ENCODE results near the gene C1D. TPM values are rescaled to one million over a fixed set of nuclear protein-coding genes. Genes with fewer than 3 reads are reported as not detected.
A peak's percentile ranks its signal among the peaks of the same experiment; 100 is the strongest.

Gene C1D
- total and polyA plus RNA-seq, 2 donors (not counting 1 experiment from before 2014, with no cell fraction given): 21.3 to 63.1 TPM

GRCh38 chr2:68091439-68092034 lies 28.7 kb upstream of the C1D start:
- Histone ChIP-seq H3K4me1 (ENCODE audit: control insufficient read depth, extremely low read depth, insufficient read depth, low read length) (no peaks in the 10 kb centered on the region), H3K27me3 (ENCODE audit: control insufficient read depth, insufficient read depth, low read length) (no peaks in the 10 kb centered on the region), H3K4me3 (replicated peaks in 1 of 4; ENCODE audit: control extremely low read depth in 1 of 4, insufficient read depth in 1 of 4, low read depth in 3 of 4, low read length in 4 of 4) (no peak overlapping the region), H3K4me2 (ENCODE audit: extremely low read depth, insufficient read depth, low read length) (no peak overlapping the region), H3K9me3 (ENCODE audit: control insufficient read depth, insufficient read depth, low read depth, low read length) (no peaks in the 10 kb centered on the region), H3K9ac (ENCODE audit: insufficient read depth, low read length) (no peak overlapping the region), H3K79me2 (ENCODE audit: control insufficient read depth, insufficient read depth, low read length) (no peaks in the 10 kb centered on the region), H2AFZ (ENCODE audit: low read length) (no peak overlapping the region), H4K20me1 (ENCODE audit: control insufficient read depth, extremely low read depth, insufficient read depth, low read length) (no peaks in the 10 kb centered on the region), H3K27ac (ENCODE audit: insufficient read depth, low read length) (no peak overlapping the region), H3K36me3 (ENCODE audit: control insufficient read depth, insufficient read depth, low read length) (no peaks in the 10 kb centered on the region)
- no peak for DNase-seq (ENCODE audit: low read depth in 2 of 2)
- TF ChIP-seq CTCF (conservative IDR thresholded peaks at IDR 0.05 in 1 of 2, IDR thresholded peaks at IDR 0.05 in 1 of 2; ENCODE audit: low read depth in 1 of 2, low read length in 2 of 2) (no peak), EZH2 (IDR thresholded peaks at IDR 0.05; ENCODE audit: low read length, missing control alignments) (no peak)

DNA sequence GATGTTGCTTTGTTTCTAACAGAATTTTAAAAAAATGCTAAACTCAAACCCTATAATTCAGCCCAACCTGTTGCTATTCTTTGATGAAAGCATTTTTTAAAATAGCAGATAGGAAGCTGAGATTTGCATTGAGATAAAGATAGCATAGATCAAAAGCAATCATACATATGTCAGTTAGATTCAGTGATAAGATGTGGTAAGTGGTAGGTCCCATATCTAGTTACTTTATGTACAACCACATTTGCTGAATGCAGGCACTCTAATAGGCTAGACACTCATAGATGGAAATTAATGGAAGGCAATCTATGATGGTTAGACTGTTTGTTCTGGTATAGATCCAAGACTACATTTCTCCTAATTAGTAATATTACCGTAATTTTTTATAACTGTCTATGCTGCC lies 27.2 kb upstream of the C1D start:
- no peak overlapping the region for H3K9ac ChIP-seq (ENCODE audit: insufficient read depth, low read length)
- no peaks in the 10 kb centered on the region for H3K79me2 ChIP-seq (ENCODE audit: control insufficient read depth, insufficient read depth, low read length)
- no peaks in the 10 kb centered on the region for H3K36me3 ChIP-seq (ENCODE audit: control insufficient read depth, insufficient read depth, low read length)
- no peak overlapping the region for H3K4me2 ChIP-seq (ENCODE audit: extremely low read depth, insufficient read depth, low read length)
- no peaks in the 10 kb centered on the region for H4K20me1 ChIP-seq (ENCODE audit: control insufficient read depth, extremely low read depth, insufficient read depth, low read length)
- no peak overlapping the region for H2AFZ ChIP-seq (ENCODE audit: low read length)
- H3K4me3 ChIP-seq (replicated peaks in 1 of 4; ENCODE audit: control extremely low read depth in 1 of 4, insufficient read depth in 1 of 4, low read depth in 3 of 4, low read length in 4 of 4): no peak overlapping the region
- H3K27me3 ChIP-seq (ENCODE audit: control insufficient read depth, insufficient read depth, low read length): no peaks in the 10 kb centered on the region
- TF ChIP-seq CTCF (conservative IDR thresholded peaks at IDR 0.05 in 1 of 2, IDR thresholded peaks at IDR 0.05 in 1 of 2; ENCODE audit: low read depth in 1 of 2, low read length in 2 of 2) (no peak), EZH2 (IDR thresholded peaks at IDR 0.05; ENCODE audit: low read length, missing control alignments) (no peak)
- H3K4me1 ChIP-seq (ENCODE audit: control insufficient read depth, extremely low read depth, insufficient read depth, low read length): no peaks in the 10 kb centered on the region
- no peak for DNase-seq (ENCODE audit: low read depth in 2 of 2)
- H3K27ac ChIP-seq (ENCODE audit: insufficient read depth, low read length): no peak overlapping the region
- no peaks in the 10 kb centered on the region for H3K9me3 ChIP-seq (ENCODE audit: control insufficient read depth, insufficient read depth, low read depth, low read length)

- Histone ChIP-seq H3K4me1 (ENCODE audit: control insufficient read depth, extremely low read depth, insufficient read depth, low read length) (no peaks in the 10 kb centered on the region), H3K36me3 (ENCODE audit: control insufficient read depth, insufficient read depth, low read length) (no peaks in the 10 kb centered on the region), H3K27me3 (ENCODE audit: control insufficient read depth, insufficient read depth, low read length) (no peaks in the 10 kb centered on the region), H3K4me2 (ENCODE audit: extremely low read depth, insufficient read depth, low read length) (no peak overlapping the region), H3K79me2 (ENCODE audit: control insufficient read depth, insufficient read depth, low read length) (no peaks in the 10 kb centered on the region), H3K27ac (ENCODE audit: insufficient read depth, low read length) (no peak overlapping the region), H3K4me3 (replicated peaks in 1 of 4; ENCODE audit: control extremely low read depth in 1 of 4, insufficient read depth in 1 of 4, low read depth in 3 of 4, low read length in 4 of 4) (no peak overlapping the region), H3K9ac (ENCODE audit: insufficient read depth, low read length) (no peak overlapping the region), H2AFZ (ENCODE audit: low read length) (no peak overlapping the region), H4K20me1 (ENCODE audit: control insufficient read depth, extremely low read depth, insufficient read depth, low read length) (no peaks in the 10 kb centered on the region), H3K9me3 (ENCODE audit: control insufficient read depth, insufficient read depth, low read depth, low read length) (no peaks in the 10 kb centered on the region)
- TF ChIP-seq EZH2 (IDR thresholded peaks at IDR 0.05; ENCODE audit: low read length, missing control alignments) (no peak), CTCF (conservative IDR thresholded peaks at IDR 0.05 in 1 of 2, IDR thresholded peaks at IDR 0.05 in 1 of 2; ENCODE audit: low read depth in 1 of 2, low read length in 2 of 2) (no peak)
- DNase-seq (ENCODE audit: low read depth in 2 of 2): peak; percentile 20 to 31
Observed at GRCh38 chr2:68088940-68089339, 26.1 kb upstream of the C1D start.

Measured in fibroblast of lung (primary cell).